Midbrain (tissue), 1 donor: ENCODE measurements around the gene UTP11.

ENCODE experiments used
- DNase-seq: peaks from one replicate; lab custom pipeline; 2025; lab: John Stamatoyannopoulos, UW

The UTP11 gene

DNA sequence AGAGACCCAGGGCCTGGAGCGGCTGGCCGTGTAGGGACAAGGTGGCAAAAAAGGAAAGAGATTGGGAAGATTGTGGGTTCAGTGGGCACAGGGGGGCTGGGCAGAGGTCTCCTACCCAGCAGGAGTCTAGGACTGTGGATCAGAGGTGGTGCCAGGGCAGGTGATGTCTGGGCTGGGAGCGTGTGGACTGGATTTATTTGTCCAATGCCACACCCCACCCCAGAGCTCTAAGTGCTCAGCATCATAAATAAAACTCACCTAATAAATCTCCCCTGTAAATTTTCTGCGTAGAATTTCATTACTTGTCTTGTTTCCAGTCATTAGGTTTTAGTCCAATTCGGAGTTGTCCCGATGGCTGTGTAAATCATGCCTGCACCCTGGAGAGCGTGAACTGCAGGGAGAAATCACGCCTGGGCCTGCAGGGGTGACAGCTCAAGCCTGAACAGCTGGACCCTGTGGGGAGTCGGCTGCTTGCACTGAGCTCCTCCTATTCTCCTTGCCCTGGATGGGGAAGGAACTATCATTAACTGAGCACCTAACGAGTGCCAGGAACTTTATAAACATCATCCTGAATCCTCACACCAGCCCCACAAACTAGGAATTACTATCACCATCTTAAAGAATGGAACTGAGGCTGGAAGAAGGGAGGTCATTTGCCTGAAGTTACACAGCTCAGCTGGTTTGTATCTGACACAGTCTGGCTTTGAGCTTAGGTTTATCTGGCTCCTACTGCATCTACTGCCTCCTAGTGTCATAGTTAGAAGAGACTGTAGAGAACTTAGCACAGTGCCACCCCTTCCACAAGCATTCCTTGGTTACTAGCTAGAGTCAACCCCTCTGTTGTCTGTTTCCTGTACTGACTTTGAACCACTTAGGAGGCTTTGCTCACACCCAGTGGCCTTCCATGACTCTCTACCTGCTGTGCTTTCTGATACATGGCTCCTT is 59.0 kb downstream of the UTP11 start:
- no peak for DNase-seq

GRCh38 chr1:38072858-38073257 is 60.3 kb downstream of the UTP11 start:
- DNase-seq = no peak

- no peak for DNase-seq
Measured at GRCh38 chr1:38073534-38074301, 61.2 kb downstream of the UTP11 start.

DNA sequence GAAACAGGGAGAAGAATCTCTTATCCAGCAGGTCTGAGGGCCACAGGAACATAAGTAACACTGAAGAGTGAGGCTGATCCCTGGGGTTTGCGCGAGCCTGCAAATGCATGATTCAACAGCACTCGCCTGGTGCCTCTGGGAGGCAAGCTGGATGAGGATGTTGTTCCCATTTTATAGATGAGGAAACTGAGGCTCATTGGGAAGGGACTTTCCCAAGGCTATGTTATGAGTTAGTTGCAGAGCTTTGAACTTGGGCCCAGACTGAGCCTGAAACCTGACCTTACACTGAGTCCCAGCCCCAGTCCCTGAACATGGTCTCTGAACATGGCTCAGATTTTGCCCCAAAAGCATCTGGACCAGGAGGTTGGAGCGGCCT is 61.8 kb downstream of the UTP11 start:
- no peak for DNase-seq
